HG03520 (cell line): ENCODE data around the gene PTPRM.
"Not testable (repeated sequence)": the region's sequence is repeated elsewhere in the genome, so short reads cannot be mapped to it uniquely, and the experiment has no call there.

ENCODE experiments used
- ATAC-seq: cut with Tn5 transposase; IDR thresholded peaks from one replicate; pipeline ENCODE4 v1.9.1; 2021; ENCODE audit warnings: mild to moderate bottlenecking, moderate library complexity; ENCODE audit not compliant: unreplicated experiment

PTPRM gene

DNA sequence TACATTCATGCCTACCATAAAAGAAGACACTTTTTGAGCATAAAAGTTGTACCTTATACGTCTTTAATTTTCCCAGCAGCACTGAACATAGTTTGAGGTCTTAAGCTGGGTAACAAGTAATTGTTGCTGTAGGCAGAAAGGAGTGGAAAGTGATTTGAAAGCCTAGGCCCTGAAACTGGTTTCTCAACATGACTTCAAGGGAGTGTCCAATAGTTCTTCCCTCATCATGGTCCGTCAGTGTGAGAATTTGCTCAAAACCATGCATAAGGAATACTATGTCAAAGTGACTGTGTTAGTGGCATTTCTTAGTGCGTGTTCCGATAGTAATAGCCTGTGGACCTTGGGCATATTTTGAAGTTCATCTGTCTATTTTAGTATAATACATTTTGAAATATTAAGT is 463.1 kb downstream of the PTPRM start:
- ATAC-seq, result no peak

DNA sequence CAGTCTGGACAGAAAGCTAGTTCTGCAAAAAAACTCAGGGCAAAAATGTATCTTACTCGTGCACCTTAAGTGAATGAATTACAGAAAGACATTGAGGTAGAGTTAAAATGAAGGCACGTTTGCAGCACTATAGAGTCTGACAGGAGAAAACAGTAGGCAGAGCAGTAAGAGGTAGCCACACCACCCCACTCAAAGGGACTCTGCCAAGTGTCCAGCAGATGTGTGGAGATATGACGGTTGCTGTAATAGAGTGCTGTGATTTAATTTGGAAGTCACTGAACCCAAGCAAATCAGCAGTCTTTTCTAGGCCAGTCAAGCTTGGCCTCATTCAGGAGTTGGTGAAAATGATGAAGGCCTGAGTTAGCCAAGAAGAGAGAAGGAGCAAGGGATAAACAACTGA is 464.4 kb downstream of the PTPRM start:
- ATAC-seq, result no peak

DNA sequence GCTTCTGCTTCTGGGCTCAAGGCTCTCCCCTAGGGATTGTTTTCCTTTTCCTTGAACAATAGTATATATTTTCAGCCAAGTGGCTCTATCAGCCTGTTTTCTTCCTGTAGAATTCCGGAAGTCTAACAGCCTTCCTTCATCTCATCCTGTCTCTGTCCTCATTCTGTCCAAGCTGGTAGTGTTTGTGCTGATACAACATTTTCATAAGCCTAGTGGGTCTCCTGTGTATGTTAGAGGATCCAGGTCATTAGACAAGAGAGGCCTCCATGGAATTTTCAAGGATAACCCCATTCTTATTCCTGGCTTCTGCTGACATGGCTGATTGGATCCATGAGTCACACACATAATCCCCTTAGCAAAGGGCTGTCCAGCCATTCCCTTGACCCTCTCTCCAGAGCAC is 467.6 kb downstream of the PTPRM start:
- ATAC-seq, result no peak

DNA sequence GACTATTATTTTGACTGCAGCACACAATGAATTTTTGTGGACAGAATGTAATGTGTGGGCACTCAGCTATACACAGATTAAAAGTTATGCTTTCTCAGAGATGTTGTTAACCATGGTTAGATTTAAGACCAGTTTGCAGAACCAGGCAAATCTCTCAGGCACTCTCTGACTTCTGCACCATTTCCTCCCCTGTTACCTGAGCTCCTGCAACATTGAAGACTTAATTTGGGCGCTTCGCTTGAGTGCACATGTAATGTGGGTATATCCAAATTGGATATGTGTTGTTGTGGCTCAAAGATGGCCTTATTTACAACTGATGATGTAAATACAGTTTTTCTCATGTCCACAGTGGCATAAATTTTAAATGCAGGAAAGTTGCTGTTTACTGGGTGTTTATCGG is 469.4 kb downstream of the PTPRM start:
- no peak for ATAC-seq

DNA sequence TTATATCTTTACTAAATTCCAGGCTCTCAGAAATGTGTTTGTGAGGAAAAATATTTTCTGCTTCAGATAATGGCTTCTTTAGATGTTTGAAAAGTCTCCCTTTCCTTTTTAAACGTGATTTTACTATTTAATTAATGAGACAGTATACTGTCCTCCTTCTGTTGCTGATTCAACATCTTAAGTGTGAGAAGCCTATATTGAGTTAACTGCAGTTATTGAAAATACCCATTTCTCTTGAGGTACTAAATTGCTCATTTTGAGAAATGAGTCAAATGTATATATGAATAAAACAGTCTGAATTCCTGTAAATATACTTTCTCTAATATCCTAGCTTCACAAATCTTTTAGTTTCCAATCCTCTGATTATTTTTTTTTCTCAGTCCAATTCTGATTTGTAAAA is 470.2 kb downstream of the PTPRM start:
- no peak for ATAC-seq

DNA sequence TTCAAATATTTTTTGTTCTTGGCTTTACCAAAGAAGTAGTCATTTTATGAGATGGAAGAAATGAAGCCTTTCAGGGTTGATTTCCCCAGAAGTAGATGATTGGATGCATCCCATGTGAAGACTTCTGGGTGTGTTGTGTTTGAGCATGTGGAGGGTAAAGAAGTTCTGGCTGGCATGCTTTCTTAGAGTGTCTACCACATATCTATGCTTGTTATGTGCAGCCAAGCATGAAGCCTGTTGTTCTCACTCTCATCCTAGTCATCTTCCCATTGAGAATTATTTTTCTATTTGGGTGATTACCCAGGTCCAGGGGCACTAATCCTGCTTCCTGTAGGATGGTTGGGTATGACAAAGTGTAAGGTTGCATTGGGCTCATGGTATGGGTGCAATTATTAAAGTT is 472.9 kb downstream of the PTPRM start:
- no peak for ATAC-seq

DNA sequence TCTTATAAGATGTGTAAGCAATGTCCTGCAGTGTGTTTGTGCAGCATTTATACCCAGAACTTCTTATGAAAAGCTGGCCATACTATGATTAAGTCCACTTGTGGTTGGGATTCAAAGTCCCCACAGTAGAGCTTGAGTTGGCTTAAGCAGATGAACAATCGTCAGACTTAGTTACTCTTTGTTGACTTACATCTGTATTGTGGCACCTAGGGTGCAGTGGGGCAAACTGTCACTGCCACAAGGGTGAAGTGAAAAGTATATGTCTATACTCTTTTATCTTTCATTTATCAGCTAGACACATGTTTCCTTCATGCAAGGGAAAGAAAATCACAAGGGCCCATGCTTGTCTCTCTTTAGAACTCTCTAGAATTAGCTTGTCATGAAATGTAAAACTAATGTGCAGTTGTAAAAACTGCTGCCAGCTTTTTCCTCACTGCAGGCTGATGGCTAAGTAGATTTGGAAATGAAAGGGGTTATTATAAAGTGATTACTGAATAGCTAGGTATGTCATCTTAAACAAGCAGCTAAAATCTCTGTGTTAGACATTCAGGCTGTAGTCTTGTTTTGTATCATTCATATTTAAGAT is 474.5 kb downstream of the PTPRM start:
- ATAC-seq, result no peak

DNA sequence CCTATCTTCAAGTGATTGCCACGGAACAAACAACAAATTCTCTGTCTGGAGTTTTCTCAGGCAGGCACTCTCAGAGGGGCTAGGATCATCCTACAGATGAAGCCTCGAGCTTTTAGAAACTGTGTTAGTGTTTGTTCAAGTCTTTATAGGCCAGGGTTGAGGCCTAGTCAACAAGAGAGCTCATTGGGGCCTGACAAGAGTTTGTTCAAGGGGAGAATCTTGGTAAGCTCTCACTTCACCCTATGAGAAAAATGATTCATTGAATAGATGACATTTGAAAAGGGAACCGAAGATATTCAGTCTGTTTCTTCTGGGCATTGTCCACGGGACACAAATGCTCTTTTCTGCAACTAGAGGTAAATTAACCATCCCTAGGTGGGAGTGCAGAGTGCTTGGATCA is 476.9 kb downstream of the PTPRM start:
- ATAC-seq, result no peak

DNA sequence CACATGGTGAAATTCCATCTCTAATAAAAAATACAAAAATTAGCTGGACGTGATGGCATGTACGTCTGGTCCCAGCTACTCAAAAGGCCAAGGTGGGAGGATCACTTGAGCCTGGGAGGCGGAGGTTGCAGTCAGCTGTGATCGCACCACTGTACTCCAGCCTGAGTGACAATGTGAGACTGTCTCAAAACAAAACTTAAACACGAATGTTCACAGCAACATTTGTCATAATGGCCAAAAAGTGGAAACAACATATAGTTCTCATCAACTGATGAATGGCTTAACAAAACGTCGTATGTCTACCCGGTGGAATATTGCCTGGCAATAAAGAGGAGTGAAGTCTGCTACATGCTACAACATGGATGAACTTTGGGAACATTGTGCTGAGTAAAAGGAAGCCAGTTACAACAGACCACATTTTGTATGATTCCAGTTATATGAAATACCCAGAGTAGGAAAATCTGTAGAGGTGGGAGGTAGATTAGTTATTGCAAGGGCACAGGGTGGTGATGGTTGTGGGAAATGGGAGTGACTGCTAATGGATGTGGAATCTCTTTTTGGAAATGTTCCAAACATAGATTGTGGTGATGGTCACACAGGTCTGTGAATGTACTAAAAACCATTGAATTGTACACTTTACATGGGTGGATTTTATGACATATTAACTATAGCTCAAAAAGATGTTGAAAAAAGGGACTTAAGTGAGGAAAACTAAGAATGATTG is 478.2 kb downstream of the PTPRM start:
- ATAC-seq, result no peak

DNA sequence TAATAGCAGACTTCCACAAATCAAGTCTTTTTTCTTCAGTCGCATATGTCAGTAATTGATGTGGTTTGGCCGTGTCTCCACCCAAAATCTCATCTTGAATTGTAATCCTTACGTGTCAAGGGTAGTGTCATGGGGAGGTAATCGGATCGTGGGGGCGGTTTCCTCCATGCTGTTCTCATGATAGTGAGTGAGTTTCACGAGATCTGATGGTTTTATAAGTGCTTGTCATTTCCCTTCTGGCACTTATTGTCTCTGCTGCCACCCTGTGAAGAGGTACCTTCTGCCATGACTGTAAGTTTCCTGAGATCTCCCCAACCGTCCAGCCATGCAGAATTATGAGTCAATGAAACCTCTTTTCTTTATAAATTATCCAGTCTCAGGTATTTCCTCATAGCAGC is 478.8 kb downstream of the PTPRM start:
- no peak for ATAC-seq

DNA sequence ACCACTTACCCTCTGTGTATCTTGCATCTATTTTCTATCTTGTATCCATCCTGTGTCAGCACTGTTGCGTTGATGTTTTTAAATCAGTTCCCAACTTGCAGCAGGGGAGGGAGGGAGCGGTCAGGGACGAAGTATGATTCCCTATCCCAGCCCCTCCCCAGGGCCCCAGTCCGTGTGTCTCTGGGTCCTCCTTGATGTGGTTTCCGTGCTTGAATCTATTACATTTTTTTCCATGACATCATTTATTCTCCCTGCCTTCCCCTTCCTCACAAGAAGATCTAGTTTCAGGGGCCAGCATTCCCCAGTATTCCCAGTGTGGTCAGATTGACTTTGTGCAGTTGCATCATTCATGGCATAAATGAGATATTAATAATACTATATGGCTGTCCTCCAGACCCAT is 479.3 kb downstream of the PTPRM start:
- ATAC-seq, result no peak

DNA sequence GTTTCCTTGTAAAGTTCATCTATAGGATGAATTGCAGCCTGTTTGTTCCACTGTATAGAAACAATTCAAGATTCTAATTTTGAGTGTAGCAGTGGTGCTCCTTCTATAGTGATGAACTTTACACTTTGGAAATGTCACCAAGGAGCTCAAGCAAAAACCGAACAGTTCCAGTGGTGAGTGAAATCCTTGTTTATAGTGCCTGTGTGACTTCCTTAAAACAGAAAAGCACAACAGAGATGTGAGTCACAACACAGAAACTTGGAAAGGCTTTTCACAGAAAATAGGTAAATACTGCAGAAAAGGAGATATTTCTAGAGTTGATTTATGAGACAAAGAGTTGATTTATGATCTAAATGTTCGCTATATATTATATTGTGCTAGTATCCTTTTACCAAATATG is 482.0 kb downstream of the PTPRM start:
- no peak for ATAC-seq

DNA sequence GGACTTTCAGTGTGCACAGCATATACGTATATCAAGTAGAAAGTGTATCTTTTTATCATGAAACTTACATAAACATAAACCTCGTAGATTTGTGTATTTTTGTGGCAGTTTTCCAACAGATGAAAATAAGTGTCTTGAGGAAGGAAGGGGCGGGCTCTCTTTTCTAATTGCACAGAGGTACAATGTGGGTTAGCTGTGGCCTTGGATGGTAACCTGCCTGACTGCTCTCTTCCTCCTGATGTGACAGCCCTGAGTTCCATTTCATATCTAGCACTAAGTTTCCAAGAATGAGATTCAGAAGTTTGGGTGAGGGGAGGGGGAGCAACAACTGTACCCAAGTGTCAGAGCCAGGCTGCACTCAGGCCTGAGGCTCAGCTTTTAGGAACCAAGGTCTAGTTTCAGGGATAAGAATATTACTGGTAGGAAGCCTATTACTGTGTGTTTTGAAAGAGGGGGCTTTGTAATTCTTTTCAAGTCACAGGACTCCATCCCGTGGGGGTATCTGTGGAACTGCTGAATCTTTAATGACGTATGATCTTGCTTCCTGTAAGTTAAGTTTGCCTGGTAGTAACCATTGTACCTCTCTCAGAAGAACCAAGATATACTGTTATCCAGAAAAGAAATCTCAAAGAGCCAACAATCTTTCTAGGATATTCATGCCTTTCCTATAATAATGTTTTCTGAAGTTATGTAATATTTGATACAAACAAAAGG is 483.7 kb downstream of the PTPRM start:
- no peak for ATAC-seq

DNA sequence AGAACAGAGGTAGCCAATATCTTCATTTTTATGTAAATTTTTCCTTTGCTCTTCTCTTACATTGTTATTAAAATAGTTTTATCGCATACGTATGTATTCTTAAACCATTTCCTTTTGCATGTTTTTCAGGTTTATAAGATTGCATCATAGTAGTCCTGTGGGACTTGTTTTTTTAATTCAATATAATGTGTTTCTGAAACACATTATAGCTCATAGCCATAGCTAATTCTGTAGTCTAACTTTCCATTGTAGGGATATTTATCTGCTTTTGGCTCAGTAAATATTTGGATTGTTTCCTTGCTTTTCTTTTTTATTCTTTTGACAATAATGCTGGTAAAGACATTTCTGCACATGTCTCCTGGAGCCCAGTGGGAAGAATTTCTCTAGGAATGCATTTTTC is 484.3 kb downstream of the PTPRM start:
- no peak for ATAC-seq

DNA sequence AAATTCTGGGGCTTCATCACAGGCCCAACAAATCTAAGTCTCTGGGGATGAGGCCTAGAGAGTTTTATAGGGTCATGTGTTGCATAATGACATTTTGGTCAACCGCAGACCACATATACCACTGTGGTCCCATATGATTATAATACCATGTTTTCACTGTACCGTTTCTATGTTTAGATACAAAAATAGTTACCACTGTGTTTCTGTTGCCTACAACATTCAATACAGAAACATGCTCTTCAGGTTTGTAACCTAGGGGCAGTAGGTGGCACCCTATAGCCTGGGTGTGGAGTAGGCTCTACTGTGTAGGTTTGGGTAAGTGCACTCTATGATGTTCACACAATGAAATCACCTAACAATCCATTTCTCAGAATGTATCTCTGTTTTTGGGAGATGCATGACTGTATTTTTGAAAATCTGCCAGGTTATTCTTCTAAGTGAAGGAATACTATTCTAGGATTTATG is 485.2 kb downstream of the PTPRM start:
- ATAC-seq, result no peak

DNA sequence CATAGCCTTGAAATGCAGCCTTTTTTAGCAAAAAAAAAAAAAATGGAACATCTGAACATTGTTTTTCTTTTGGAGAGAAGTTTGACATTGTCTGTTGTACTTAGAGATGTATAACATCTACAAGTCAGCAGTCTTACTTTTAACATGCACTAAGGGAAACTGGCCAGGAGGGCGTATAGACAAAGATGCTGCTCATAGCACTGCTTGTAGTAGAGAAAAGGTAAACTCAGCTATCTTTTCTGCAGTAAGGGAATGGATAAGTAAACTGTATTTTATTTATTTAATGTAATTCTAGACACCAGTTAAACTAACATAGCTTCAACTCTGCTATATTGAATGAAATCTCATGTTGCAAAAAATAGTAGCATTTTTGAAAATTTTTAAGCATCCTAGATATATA is 489.6 kb downstream of the PTPRM start:
- ATAC-seq, result no peak

DNA sequence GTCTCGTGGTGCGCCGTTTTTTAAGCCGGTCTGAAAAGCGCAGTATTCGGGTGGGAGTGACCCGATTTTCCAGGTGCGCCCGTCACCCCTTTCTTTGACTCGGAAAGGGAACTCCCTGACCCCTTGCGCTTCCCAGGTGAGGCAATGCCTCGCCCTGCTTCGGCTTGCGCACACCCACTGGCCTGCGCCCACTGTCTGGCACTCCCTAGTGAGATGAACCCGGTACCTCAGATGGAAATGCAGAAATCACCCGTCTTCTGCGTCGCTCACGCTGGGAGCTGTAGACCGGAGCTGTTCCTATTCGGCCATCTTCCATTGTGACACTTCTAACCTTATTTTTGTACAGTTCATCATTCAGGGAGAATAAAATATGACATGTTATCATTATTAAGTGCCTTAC is 496.0 kb downstream of the PTPRM start:
- not testable (repeated sequence) for ATAC-seq

DNA sequence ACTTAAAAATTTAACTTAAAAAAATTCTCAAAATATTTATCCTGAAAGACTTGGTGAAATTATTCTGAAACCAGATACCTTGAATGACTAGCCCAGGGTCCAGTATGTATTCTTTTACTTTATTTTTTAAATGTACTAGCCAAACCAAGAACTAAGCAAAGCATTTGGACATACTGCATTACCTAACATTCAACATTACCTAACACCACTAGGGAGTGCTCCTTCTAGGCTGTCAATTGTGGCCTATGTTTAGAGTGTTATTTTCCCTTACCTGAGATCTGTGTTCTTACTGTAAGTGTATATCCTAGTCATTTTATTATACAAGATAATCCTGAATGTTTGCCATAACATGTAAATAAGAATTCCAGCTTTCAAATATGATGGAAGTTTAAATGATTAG is 496.6 kb downstream of the PTPRM start:
- ATAC-seq, result no peak

DNA sequence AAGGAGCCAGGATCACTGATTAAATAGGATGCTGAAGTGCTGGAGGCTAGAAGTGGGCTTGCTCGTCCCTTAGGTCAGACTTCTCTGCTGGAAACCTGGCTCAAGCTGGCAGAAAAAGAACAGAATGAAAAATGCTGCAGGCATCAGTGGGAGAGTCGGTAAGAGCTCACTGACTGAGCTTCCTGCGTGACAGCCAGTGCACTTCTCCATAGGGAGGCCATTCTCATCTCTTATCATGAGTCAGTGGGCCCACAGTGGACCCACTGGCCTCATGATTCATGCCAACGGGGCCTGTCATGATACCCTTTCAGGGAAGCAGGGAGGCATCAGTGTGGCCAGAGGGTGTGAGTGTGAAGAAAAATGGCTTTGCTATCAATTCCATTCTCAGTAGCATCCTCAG is 498.2 kb downstream of the PTPRM start:
- no peak for ATAC-seq

DNA sequence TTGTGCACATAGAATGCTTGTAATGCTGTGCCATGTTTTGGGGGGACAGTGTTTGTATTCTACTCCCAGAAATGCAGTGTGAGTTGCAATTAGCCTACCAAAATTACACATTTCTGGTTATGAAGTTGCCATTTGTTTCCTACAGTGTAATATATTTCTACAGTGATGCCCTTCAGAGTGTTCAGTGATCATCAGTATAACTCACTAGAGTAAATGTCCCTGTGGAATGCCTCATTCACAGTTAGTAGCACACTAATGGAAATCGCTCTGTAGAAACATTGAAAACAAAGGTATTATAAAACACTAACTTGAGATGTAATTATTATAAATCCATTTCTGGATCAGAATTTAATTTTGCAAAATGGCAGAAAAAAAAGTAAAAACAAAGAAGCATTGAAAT is 498.7 kb downstream of the PTPRM start:
- ATAC-seq, result no peak

DNA sequence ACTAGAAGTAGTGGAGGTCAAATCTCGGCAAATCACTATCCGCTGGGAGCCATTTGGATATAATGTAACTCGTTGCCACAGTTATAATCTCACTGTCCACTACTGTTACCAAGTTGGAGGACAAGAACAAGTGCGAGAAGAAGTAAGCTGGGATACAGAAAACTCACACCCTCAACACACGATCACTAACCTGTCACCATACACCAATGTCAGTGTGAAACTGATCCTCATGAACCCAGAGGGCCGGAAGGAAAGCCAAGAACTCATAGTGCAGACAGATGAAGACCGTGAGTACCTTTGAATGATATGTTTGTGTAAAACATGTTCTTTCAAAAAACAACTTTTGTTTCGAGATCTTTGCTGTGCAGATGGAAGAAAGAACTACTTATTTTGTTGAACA is 502.6 kb downstream of the PTPRM start:
- ATAC-seq, result no peak

DNA sequence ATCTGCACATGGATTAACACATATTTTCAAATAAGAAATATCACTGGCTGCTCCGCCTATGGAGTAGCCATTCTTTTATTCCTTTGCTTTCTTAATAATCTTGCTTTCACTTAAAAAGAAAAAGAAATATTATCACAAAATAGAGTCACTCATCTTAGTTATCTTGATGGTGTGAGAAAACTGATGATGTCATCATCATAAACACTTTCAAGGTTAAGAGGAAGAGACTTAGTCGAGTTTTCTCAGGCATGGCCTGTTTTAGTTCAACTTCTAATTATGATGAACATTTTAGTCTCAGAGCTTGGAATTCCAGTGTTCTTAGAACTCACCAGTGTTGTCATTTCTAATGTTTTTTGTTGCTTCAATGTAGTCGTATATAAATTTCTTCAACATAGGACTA is 506.1 kb downstream of the PTPRM start:
- no peak for ATAC-seq
